Ishikawa (cell line): ENCODE measurements around the gene KDM8.

Source experiments
- CEBPB ChIP-seq: IDR thresholded peaks from 2 replicates; pipeline ENCODE4 v1.6.1; 2012
- CREB1 ChIP-seq: IDR thresholded peaks from 2 replicates; pipeline ENCODE4 v1.6.1; 2012; ENCODE audit warnings: low read depth
- EGR1 ChIP-seq: IDR thresholded peaks from 2 replicates; pipeline ENCODE4 v1.6.1; 2012
- EP300 ChIP-seq: IDR thresholded peaks from 2 replicates; pipeline ENCODE4 v1.6.1; 2012; ENCODE audit warnings: borderline replicate concordance
- FOXM1 ChIP-seq: IDR thresholded peaks from 2 replicates; pipeline ENCODE4 v1.6.1; 2012; ENCODE audit warnings: low read depth, borderline replicate concordance
- RAD21 ChIP-seq: IDR thresholded peaks from 2 replicates; pipeline ENCODE4 v1.6.1; 2012; ENCODE audit warnings: low read depth
- REST ChIP-seq: IDR thresholded peaks from 2 replicates; pipeline ENCODE4 v1.6.1; 2012; ENCODE audit warnings: low read depth, mild to moderate bottlenecking
- TAF1 ChIP-seq: IDR thresholded peaks from 2 replicates; pipeline ENCODE4 v1.6.1; 2012; ENCODE audit warnings: low read depth, mild to moderate bottlenecking
- TEAD4 ChIP-seq: IDR thresholded peaks from 2 replicates; pipeline ENCODE4 v1.6.1; 2012
- YY1 ChIP-seq: IDR thresholded peaks from 2 replicates; pipeline ENCODE4 v1.6.1; 2012; ENCODE audit warnings: low read depth
- ZBTB7A ChIP-seq: IDR thresholded peaks from 2 replicates; pipeline ENCODE4 v1.6.1; 2012; ENCODE audit warnings: low read depth
- TF ChIP-seq, protein P1 (sequence below): IDR thresholded peaks from 2 replicates; pipeline ENCODE4 v1.6.1; 2012

- TF ChIP-seq TEAD4: no peak
- no peak for TF ChIP-seq ZBTB7A
- TF ChIP-seq YY1: no peak
- TF ChIP-seq, protein P1, sequence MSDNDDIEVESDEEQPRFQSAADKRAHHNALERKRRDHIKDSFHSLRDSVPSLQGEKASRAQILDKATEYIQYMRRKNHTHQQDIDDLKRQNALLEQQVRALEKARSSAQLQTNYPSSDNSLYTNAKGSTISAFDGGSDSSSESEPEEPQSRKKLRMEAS: no peak
- TF ChIP-seq REST: no peak
- no peak for TF ChIP-seq FOXM1
- no peak for TF ChIP-seq TAF1
- TF ChIP-seq RAD21: no peak
- no peak for TF ChIP-seq EGR1
- TF ChIP-seq EP300: no peak
- no peak for TF ChIP-seq CREB1
- TF ChIP-seq CEBPB: no peak
Measured at GRCh38 chr16:27188633-27189032, 14.7 kb upstream of the KDM8 start.
